Transverse colon (tissue), 3 donors: ENCODE results near the gene CCDC137.

ENCODE experiments used
- CTCF ChIP-seq, 5 experiments: fragments of 200-600 bp in 3 of 5; fragments of 450-650 bp in 2 of 5; sonication (generic) in 3 of 5; IDR thresholded peaks; 1 replicate in 2 of 5; 2 replicates in 3 of 5; pipeline ENCODE4 v1.5.1; 2016 to 2017; ENCODE audit warnings: antibody characterized with exemption in 5 of 5, inconsistent platforms in 3 of 5, mild to moderate bottlenecking in 2 of 5, moderate library complexity in 1 of 5
- EP300 ChIP-seq: sonication (generic); formaldehyde crosslinking; IDR thresholded peaks from one replicate; pipeline ENCODE4 v1.6.1; 2017; ENCODE audit warnings: antibody characterized with exemption, low read depth
- POLR2A ChIP-seq: fragments of 450-650 bp; IDR thresholded peaks from one replicate; pipeline ENCODE4 v1.6.1; 2016; ENCODE audit warnings: antibody characterized with exemption, mild to moderate bottlenecking, moderate library complexity

- TF ChIP-seq CTCF (IDR thresholded peaks at IDR 0.05) = no peak
- TF ChIP-seq POLR2A = no peak
- no peak for TF ChIP-seq EP300
Measured at GRCh38 chr17:81616877-81617276, 49.7 kb upstream of the CCDC137 start.
